HCT116 (cell line): ENCODE results near the gene LRRC53. TPM values are rescaled to one million over a fixed set of nuclear protein-coding genes. Genes with fewer than 3 reads are reported as not detected.

Experiments
- ATAC-seq: fragments of 200-7000 bp; cut with Tn5 transposase; 2 replicates; pipeline ENCODE4 v1.9.1; 2020; ENCODE audit warnings: mild to moderate bottlenecking, moderate library complexity
- Bru-seq: library from RNA; stranded (reverse); fragments of 400-500 nt; gene quantifications from one replicate; lab custom pipeline; 2021; lab: Mats Ljungman, UMichigan
- BruChase-seq, 2 experiments: library from RNA; stranded (reverse); fragments of 400-500 nt; gene quantifications; one replicate each; lab custom pipeline; 2021; lab: Mats Ljungman, UMichigan
- BruUV-seq: library from RNA; stranded (reverse); fragments of 400-500 nt; replicated peaks from 2 replicates; lab custom pipeline; 2021; lab: Mats Ljungman, UMichigan
- CTCF ChIA-PET: fragments of 300-600 bp; sonication (Branson Sonifier 250); formaldehyde crosslinking; loops from one replicate; lab custom pipeline; 2021; ENCODE audit warnings: antibody characterized with exemption; lab: Charles Lee
- POLR2A ChIA-PET: fragments of 300-600, 350-600 bp; sonication (Branson Sonifier 250); formaldehyde crosslinking; loops from one replicate; lab custom pipeline; 2021; ENCODE audit warnings: antibody characterized with exemption; lab: Charles Lee
- RAD21 ChIA-PET, 2 experiments: fragments of 300-600 bp; sonication (Branson Sonifier 250); formaldehyde crosslinking; loops; one replicate each; lab custom pipeline; 2023; ENCODE audit warnings: low total read pairs in 2 of 2; ENCODE audit not compliant: uncharacterized antibody in 2 of 2, unreplicated experiment in 2 of 2, low non-redundant PET in 1 of 2; lab: Charles Lee
- DNase-seq: peaks from one replicate; pipeline ENCODE4 v3.0.0-alpha.2; 2010; ENCODE audit warnings: low read depth, low spot score
- H2AFZ ChIP-seq: fragments of 200-600 bp; shearing (Covaris generic), sonication (generic); 2 replicates; pipeline ENCODE4 v1.6.1; 2017; ENCODE audit warnings: low read depth, mixed run types, mixed read lengths, antibody characterized with exemption, low read length; ENCODE audit not compliant: poor library complexity, severe bottlenecking
- H3K27ac ChIP-seq: 2 replicates; pipeline ENCODE4 v1.5.1; 2012; ENCODE audit warnings: low read depth, low read length
- H3K27me3 ChIP-seq: fragments of 200-600 bp; sonication (generic); 2 replicates; pipeline ENCODE4 v1.6.1; 2016; ENCODE audit warnings: mixed run types, low read length, mixed read lengths; ENCODE audit not compliant: insufficient read depth
- H3K36me3 ChIP-seq, 2 experiments: fragments of 200-500 bp in 1 of 2; fragments of 200-600 bp in 1 of 2; sonication (Bioruptor generic) in 1 of 2; sonication (generic) in 1 of 2; 2 replicates each; pipeline versions ENCODE4 v1.5.1 to v1.6.1; 2014 to 2016; ENCODE audit warnings: low read length in 2 of 2, inconsistent platforms in 1 of 2, mixed read lengths in 1 of 2, mixed run types in 1 of 2; ENCODE audit not compliant: insufficient read depth in 2 of 2, control insufficient read depth in 1 of 2
- H3K4me1 ChIP-seq, 2 experiments: fragments of 200-600 bp in 1 of 2; sonication (generic) in 1 of 2; 2 replicates each; pipeline versions ENCODE4 v1.5.1 to v1.6.1; 2012 to 2017; ENCODE audit warnings: low read length in 2 of 2, inconsistent platforms in 1 of 2, mild to moderate bottlenecking in 1 of 2, mixed read lengths in 1 of 2, mixed run types in 1 of 2, moderate library complexity in 1 of 2; ENCODE audit not compliant: insufficient read depth in 2 of 2, control insufficient read depth in 1 of 2
- H3K4me2 ChIP-seq: fragments of 200-600 bp; sonication (generic); 2 replicates; pipeline ENCODE4 v1.6.1; 2017; ENCODE audit warnings: mixed run types, low read length, mixed read lengths
- H3K4me3 ChIP-seq, 2 experiments: fragments of 200-600 bp in 1 of 2; sonication (generic) in 1 of 2; replicated peaks in 1 of 2; 2 replicates each; pipeline ENCODE4 v1.5.1; 2011 to 2016; ENCODE audit warnings: low read length in 2 of 2, control low read depth in 1 of 2, low read depth in 1 of 2, mild to moderate bottlenecking in 1 of 2, mixed read lengths in 1 of 2, mixed run types in 1 of 2
- H3K79me2 ChIP-seq: fragments of 200-600 bp; sonication (generic); 2 replicates; pipeline ENCODE4 v1.6.1; 2017; ENCODE audit warnings: mild to moderate bottlenecking, mixed run types, low read length, moderate library complexity, mixed read lengths; ENCODE audit not compliant: insufficient read depth
- H3K9ac ChIP-seq: fragments of 200-600 bp; sonication (generic); 2 replicates; pipeline ENCODE4 v1.6.1; 2016; ENCODE audit warnings: low read length, mixed read lengths
- H3K9me2 ChIP-seq: fragments of 200-600 bp; sonication (generic), shearing (Covaris generic); 2 replicates; pipeline ENCODE4 v1.6.1; 2017; ENCODE audit warnings: mixed run types, mild to moderate bottlenecking, moderate library complexity; ENCODE audit not compliant: insufficient read depth
- H3K9me3 ChIP-seq, 2 experiments: fragments of 200-500 bp in 1 of 2; fragments of 200-600 bp in 1 of 2; sonication (Bioruptor generic) in 1 of 2; sonication (generic) in 1 of 2; 2 replicates each; pipeline ENCODE4 v1.6.1; 2014 to 2017; ENCODE audit warnings: low read length in 2 of 2, mixed read lengths in 2 of 2, inconsistent platforms in 1 of 2, low read depth in 1 of 2, mild to moderate bottlenecking in 1 of 2, mixed run types in 1 of 2, moderate library complexity in 1 of 2; ENCODE audit not compliant: control insufficient read depth in 1 of 2, insufficient read depth in 1 of 2
- H4K20me1 ChIP-seq: fragments of 200-600 bp; sonication (generic), shearing (Covaris generic); 2 replicates; pipeline ENCODE4 v1.6.1; 2017; ENCODE audit warnings: mixed run types, mild to moderate bottlenecking, moderate library complexity; ENCODE audit not compliant: insufficient read depth
- CEBPB ChIP-seq: IDR thresholded peaks from 2 replicates; pipeline ENCODE4 v1.6.1; 2012; ENCODE audit warnings: low read depth
- EZH2 ChIP-seq: fragments of 200-600 bp; sonication (generic); IDR thresholded peaks from 2 replicates; pipeline ENCODE4 v1.6.1; 2017; ENCODE audit warnings: antibody characterized with exemption, mixed run types
- FOSL1 ChIP-seq: IDR thresholded peaks from 2 replicates; pipeline ENCODE4 v1.6.1; 2012; ENCODE audit warnings: low read depth
- POLR2A ChIP-seq: IDR thresholded peaks from 2 replicates; pipeline ENCODE4 v1.7.0; 2011; ENCODE audit warnings: borderline replicate concordance; ENCODE audit not compliant: insufficient read depth, insufficient read length; ENCODE audit errors: extremely low read depth
- POLR2AphosphoS5 ChIP-seq: IDR thresholded peaks from 2 replicates; pipeline ENCODE4 v1.6.1; 2011; ENCODE audit warnings: mild to moderate bottlenecking, low read depth, low read length, moderate library complexity
- REST ChIP-seq: IDR thresholded peaks from 2 replicates; pipeline ENCODE4 v1.6.1; 2012; ENCODE audit warnings: low read depth
- SIN3A ChIP-seq: IDR thresholded peaks from 2 replicates; pipeline ENCODE4 v1.6.1; 2012; ENCODE audit warnings: low read depth
- intact Hi-C: fragments of 100-400 bp; cut with micrococcal nuclease; formaldehyde crosslinking; loops from 2 replicates; pipeline ENCODE4 v1.10.0; 2022
- long read RNA-seq: library from polyadenylated mRNA; unstranded; transcript quantifications from one replicate; pipeline ENCODE4 v2.0.0, GENCODE V29; 2021; ENCODE audit not compliant: unreplicated experiment
- polyA plus RNA-seq: library from polyadenylated mRNA; unstranded; fragments of >200 nt; gene quantifications from 2 replicates; pipeline ENCODE4 v1.2.1, GENCODE V29; 2012; ENCODE audit warnings: missing spikeins
- total RNA-seq: library from RNA; stranded (reverse); gene quantifications from one replicate; pipeline ENCODE4 v1.2.1, GENCODE V29; 2021; ENCODE audit not compliant: unreplicated experiment
- TF ChIP-seq, protein P1 (sequence below), 3 experiments: fragments of 200-600 bp in 1 of 3; sonication (generic) in 1 of 3; IDR thresholded peaks in 2 of 3; conservative IDR thresholded peaks in 1 of 3; 2 replicates each; pipeline ENCODE4 v1.5.1; 2012 to 2017; ENCODE audit warnings: low read depth in 2 of 3, low read length in 2 of 3, antibody characterized with exemption in 1 of 3, borderline replicate concordance in 1 of 3, control low read depth in 1 of 3, mild to moderate bottlenecking in 1 of 3, mixed read lengths in 1 of 3, mixed run types in 1 of 3, moderate library complexity in 1 of 3; ENCODE audit not compliant: insufficient read depth in 1 of 3

The LRRC53 gene
- not detected for total RNA-seq
- not detected in 2 replicates for polyA plus RNA-seq
- Bru-seq, nascent RNA: not detected
- BruChase-seq, experiment 1, labeled RNA remaining after a 6-hour chase: not detected
- BruChase-seq, experiment 2, labeled RNA remaining after a 2-hour chase: percentile 4 among the genes with signal in this experiment
- long read RNA-seq: 0 reads

DNA sequence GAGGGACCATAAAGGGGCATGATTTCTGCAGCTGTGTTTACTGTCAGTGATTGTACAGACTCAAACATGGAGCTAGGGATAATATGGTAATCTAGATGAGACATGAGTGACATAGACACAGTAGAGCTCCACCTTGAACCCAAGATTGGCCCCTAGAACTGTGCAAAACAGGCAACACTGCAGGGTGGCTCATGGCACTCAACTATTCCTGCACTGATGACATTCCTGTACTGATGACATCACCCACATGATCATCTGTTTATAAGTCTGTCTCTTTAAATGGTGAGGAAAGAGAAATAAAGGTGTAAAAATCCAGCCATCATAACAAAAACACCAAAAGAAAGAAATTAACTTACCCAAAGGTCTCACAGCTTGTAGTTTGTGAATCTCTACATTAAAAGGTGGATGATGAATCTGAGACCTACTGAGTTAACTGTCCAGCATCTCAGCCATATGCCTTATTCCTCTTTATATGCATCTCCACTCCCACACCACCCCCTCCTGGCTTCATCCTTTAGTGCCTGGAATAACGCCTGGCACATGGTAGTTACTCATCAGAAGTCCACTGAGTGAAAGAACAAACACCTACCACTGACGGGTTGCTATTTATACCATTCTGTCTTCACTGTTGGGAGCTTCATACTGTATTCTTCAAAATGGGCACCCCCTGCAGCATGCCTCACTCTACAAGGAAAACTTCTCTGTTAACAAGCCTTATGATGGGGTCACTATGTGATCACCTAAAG, at the start of gene LRRC53:
Gene LRRC53, minus strand, starts transcription at position 442 of the 746 bp plus-strand sequence. CDS start 29,262 bp downstream, outside the sequence.
- CTCF ChIA-PET: interaction anchor here (1.2 kb wide), 1 partner anchor 177 kb away, joined by 3 read pairs; no protein-coding TSS in a partner anchor
- intact Hi-C loops: no loop called here
- H3K9ac ChIP-seq: no peak within 1 kb of the TSS
- H3K4me1 ChIP-seq: no peaks in the 10 kb centered on the region
- DNase-seq: no peak
- peaks cover 19% of the 10 kb centered on the region for H3K27me3 ChIP-seq
- H3K79me2 ChIP-seq: no peaks in the 10 kb centered on the region
- RAD21 ChIA-PET: no interaction called here
- TF ChIP-seq SIN3A: no peak
- TF ChIP-seq POLR2AphosphoS5: no peak
- TF ChIP-seq, protein P1, sequence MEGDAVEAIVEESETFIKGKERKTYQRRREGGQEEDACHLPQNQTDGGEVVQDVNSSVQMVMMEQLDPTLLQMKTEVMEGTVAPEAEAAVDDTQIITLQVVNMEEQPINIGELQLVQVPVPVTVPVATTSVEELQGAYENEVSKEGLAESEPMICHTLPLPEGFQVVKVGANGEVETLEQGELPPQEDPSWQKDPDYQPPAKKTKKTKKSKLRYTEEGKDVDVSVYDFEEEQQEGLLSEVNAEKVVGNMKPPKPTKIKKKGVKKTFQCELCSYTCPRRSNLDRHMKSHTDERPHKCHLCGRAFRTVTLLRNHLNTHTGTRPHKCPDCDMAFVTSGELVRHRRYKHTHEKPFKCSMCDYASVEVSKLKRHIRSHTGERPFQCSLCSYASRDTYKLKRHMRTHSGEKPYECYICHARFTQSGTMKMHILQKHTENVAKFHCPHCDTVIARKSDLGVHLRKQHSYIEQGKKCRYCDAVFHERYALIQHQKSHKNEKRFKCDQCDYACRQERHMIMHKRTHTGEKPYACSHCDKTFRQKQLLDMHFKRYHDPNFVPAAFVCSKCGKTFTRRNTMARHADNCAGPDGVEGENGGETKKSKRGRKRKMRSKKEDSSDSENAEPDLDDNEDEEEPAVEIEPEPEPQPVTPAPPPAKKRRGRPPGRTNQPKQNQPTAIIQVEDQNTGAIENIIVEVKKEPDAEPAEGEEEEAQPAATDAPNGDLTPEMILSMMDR (IDR thresholded peaks at IDR 0.05 in 2 of 3, conservative IDR thresholded peaks at IDR 0.05 in 1 of 3; ENCODE audit: borderline replicate concordance in 1 of 3, insufficient read depth in 1 of 3, low read depth in 2 of 3, low read length in 2 of 3): no peak
- TF ChIP-seq POLR2A: no peak
- no peaks in the 10 kb centered on the region for H3K9me2 ChIP-seq
- no peaks in the 10 kb centered on the region for H3K36me3 ChIP-seq
- H3K9me3 ChIP-seq: no peaks in the 10 kb centered on the region
- no peak within 1 kb of the TSS for H3K27ac ChIP-seq
- POLR2A ChIA-PET: no interaction called here
- no TSS peak for BruUV-seq
- H3K4me3 ChIP-seq: no peak within 1 kb of the TSS
- no peak for ATAC-seq
- H4K20me1 ChIP-seq: no peaks in the 10 kb centered on the region
- no peak within 1 kb of the TSS for H3K4me2 ChIP-seq
- no peak within 1 kb of the TSS for H2AFZ ChIP-seq

DNA sequence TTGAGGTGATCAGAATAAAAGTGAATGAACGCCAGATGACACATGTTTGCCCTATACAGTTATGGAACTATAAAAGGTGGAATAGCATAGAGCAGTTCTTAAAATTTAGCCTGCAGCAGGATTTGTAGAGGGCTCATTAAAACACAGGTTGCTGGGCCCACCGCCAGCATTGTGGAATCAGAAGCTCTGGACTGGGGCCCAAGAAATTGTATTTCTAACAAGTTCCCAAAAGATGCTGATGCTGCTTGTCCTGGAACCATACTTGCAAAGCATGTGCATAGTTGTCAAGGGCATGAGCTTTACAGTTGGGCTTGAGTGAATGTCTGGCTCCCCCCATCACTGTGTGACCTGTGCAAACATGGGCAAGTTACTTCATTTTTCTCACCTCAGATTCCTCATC, 37.5 kb upstream of the LRRC53 start:
- Histone ChIP-seq H3K4me1 (no peaks in the 10 kb centered on the region), H3K9me2 (no peaks in the 10 kb centered on the region), H3K9me3 (no peaks in the 10 kb centered on the region), H2AFZ (no peak overlapping the region), H3K27me3 (peaks cover 16% of the 10 kb centered on the region; the same call in 1 of the 2 replicates), H4K20me1 (no peaks in the 10 kb centered on the region), H3K79me2 (no peaks in the 10 kb centered on the region), H3K4me2 (no peak overlapping the region), H3K4me3 (no peak overlapping the region), H3K9ac (no peak overlapping the region), H3K27ac (no peak overlapping the region), H3K36me3 (no peaks in the 10 kb centered on the region)
- ChIA-PET POLR2A (no interaction called here), RAD21 (no interaction called here), CTCF (no interaction called here)
- TF ChIP-seq REST: no peak
- TF ChIP-seq EZH2: no peak
- no peak for TF ChIP-seq CEBPB
- no peak for TF ChIP-seq FOSL1
- no peak for TF ChIP-seq POLR2A
- DNase-seq (no peak), ATAC-seq (no peak)
- BruUV-seq: no TSS peak
- intact Hi-C loops: no loop called here
